ENCODE results near the gene ZCCHC2. TPM values are rescaled to one million over a fixed set of nuclear protein-coding genes. Genes with fewer than 3 reads are reported as not detected.

ZCCHC2 gene
- total and polyA plus RNA-seq, 2 of the 13 experiments (the other 11 are each of a cell fraction or from before 2014, with no cell fraction given): 62.5 to 76.1 TPM

GRCh38 chr18:62603211-62603610 lies 80.4 kb downstream of the ZCCHC2 start:
- peaks cover 39% of the 10 kb centered on the region for H3K4me1 ChIP-seq (ENCODE audit: insufficient read depth, low read length)
- ChIA-PET CTCF (ENCODE audit: low intra/inter-chr PET ratio, low total read pairs) (no interaction called here), POLR2A (no interaction called here)
- no peak overlapping the region for H3K4me2 ChIP-seq (ENCODE audit: low read depth, low read length)
- no peak for FAIRE-seq
- no peaks in the 10 kb centered on the region for H4K20me1 ChIP-seq (ENCODE audit: insufficient read depth, low read length)
- peaks cover 2 to 43% of the 10 kb centered on the region in 2 experiments; a peak in 4 of 5 replicates for H3K27me3 ChIP-seq (ENCODE audit: control insufficient read depth in 1 of 2, insufficient read depth in 2 of 2, low read length in 2 of 2)
- H3K36me3 ChIP-seq (replicated peaks in 1 of 2; ENCODE audit: control insufficient read depth in 1 of 2, insufficient read depth in 2 of 2, low read length in 2 of 2): no peaks in the 10 kb centered on the region
- H2AFZ ChIP-seq (ENCODE audit: low read length): no peak overlapping the region
- in situ Hi-C loops (cut with HindIII; ENCODE audit: extremely low pct_ligation_motif_present, low pct_unique_long_range_greater_than_20kb) (loop anchor here (25.0 kb wide), 1 partner anchor 384 kb away; no protein-coding TSS in a partner anchor), intact Hi-C loops (cut with micrococcal nuclease; ENCODE audit: unreplicated experiment) (no loop called here)
- H3K79me2 ChIP-seq (ENCODE audit: insufficient read depth, low read length): no peaks in the 10 kb centered on the region
- no peak overlapping the region for H3K27ac ChIP-seq (ENCODE audit: extremely low read length, insufficient read depth, low read length)
- peaks cover 6% of the 10 kb centered on the region; the same call in 1 of the 2 replicates for H3K9me3 ChIP-seq (ENCODE audit: low read length)
- 0 out of 2 replicates have a peak, but pooled peaks have one; percentile 15 for TF ChIP-seq CREB1 (IDR thresholded peaks at IDR 0.05)
- no peak for TF ChIP-seq CREB1 (CRISPR knock-in tag; IDR thresholded peaks at IDR 0.05)
- TF ChIP-seq ZBTB38 (CRISPR knock-in tag; IDR thresholded peaks at IDR 0.05): no peak
- H3K9ac ChIP-seq (ENCODE audit: insufficient read depth, low read depth, low read length): no peak overlapping the region
- no peak overlapping the region for H3K4me3 ChIP-seq (replicated peaks in 1 of 3; ENCODE audit: insufficient read depth in 1 of 3, low read depth in 2 of 3, low read length in 3 of 3)
- 6% methylated on average over 6 of the region's 6 CpGs for WGBS (ENCODE audit: low lambda C conversion rate)
- BruUV-seq (replicated peaks): no TSS peak
- no peak for DNase-seq (ENCODE audit: low spot score)
- ATAC-seq: no peak

GRCh38 chr18:62603979-62604378 lies 81.2 kb downstream of the ZCCHC2 start:
- H4K20me1 ChIP-seq (ENCODE audit: insufficient read depth, low read length): no peaks in the 10 kb centered on the region
- H3K4me2 ChIP-seq (ENCODE audit: low read depth, low read length): no peak overlapping the region
- peaks cover 39% of the 10 kb centered on the region for H3K4me1 ChIP-seq (ENCODE audit: insufficient read depth, low read length)
- no peaks in the 10 kb centered on the region for H3K36me3 ChIP-seq (replicated peaks in 1 of 2; ENCODE audit: control insufficient read depth in 1 of 2, insufficient read depth in 2 of 2, low read length in 2 of 2)
- BruUV-seq (replicated peaks): no TSS peak
- no peak overlapping the region for H3K27ac ChIP-seq (ENCODE audit: extremely low read length, insufficient read depth, low read length)
- peaks cover 6% of the 10 kb centered on the region; the same call in 1 of the 2 replicates for H3K9me3 ChIP-seq (ENCODE audit: low read length)
- no peak for TF ChIP-seq ZNF274 (CRISPR knock-in tag; IDR thresholded peaks at IDR 0.05)
- no peak for TF ChIP-seq MAF1 (CRISPR knock-in tag; IDR thresholded peaks at IDR 0.05; ENCODE audit: borderline replicate concordance)
- no peak for TF ChIP-seq CHD4 (IDR thresholded peaks at IDR 0.05; ENCODE audit: borderline replicate concordance, low read length)
- no peak for TF ChIP-seq HDAC2 (CRISPR knock-in tag; IDR thresholded peaks at IDR 0.05)
- TF ChIP-seq IRX3 (CRISPR knock-in tag; IDR thresholded peaks at IDR 0.05; ENCODE audit: borderline replicate concordance, low read depth): no peak
- TF ChIP-seq DNMT3B (CRISPR knock-in tag; conservative IDR thresholded peaks at IDR 0.05): no peak
- TF ChIP-seq ZNF160 (CRISPR knock-in tag; IDR thresholded peaks at IDR 0.05): no peak
- no peak for TF ChIP-seq GABPB1 (CRISPR knock-in tag; IDR thresholded peaks at IDR 0.05)
- no peak for TF ChIP-seq ZBTB44 (CRISPR knock-in tag; IDR thresholded peaks at IDR 0.05)
- TF ChIP-seq BRD4 (CRISPR knock-in tag; IDR thresholded peaks at IDR 0.05): no peak
- no peak for TF ChIP-seq ZMAT3 (CRISPR knock-in tag; conservative IDR thresholded peaks at IDR 0.05)
- TF ChIP-seq ZNF34 (CRISPR knock-in tag; IDR thresholded peaks at IDR 0.05; ENCODE audit: borderline replicate concordance): no peak
- H2AFZ ChIP-seq (ENCODE audit: low read length): no peak overlapping the region
- H3K4me3 ChIP-seq (replicated peaks in 1 of 3; ENCODE audit: insufficient read depth in 1 of 3, low read depth in 2 of 3, low read length in 3 of 3): no peak overlapping the region
- ATAC-seq: no peak
- CTCF ChIA-PET (ENCODE audit: low intra/inter-chr PET ratio, low total read pairs): no interaction called here
- no peak for FAIRE-seq
- DNase-seq (ENCODE audit: low spot score): no peak
- no peaks in the 10 kb centered on the region for H3K79me2 ChIP-seq (ENCODE audit: insufficient read depth, low read length)
- intact Hi-C loops (cut with micrococcal nuclease; ENCODE audit: unreplicated experiment): no loop called here
- 58% methylated on average over 13 of the region's 13 CpGs for WGBS (ENCODE audit: low lambda C conversion rate)
- POLR2A ChIA-PET: no interaction called here
- H3K27me3 ChIP-seq (ENCODE audit: control insufficient read depth in 1 of 2, insufficient read depth in 2 of 2, low read length in 2 of 2): peaks cover 2 to 38% of the 10 kb centered on the region in 2 experiments; a peak in 4 of 5 replicates
- in situ Hi-C loops (cut with HindIII; ENCODE audit: extremely low pct_ligation_motif_present, low pct_unique_long_range_greater_than_20kb): loop anchor here (25.0 kb wide), 1 partner anchor 383 kb away; no protein-coding TSS in a partner anchor
- H3K9ac ChIP-seq (ENCODE audit: insufficient read depth, low read depth, low read length): no peak overlapping the region
